ENCODE results near the gene RPS6KA3.

GRCh38 chrX:20211261-20211786 is 55.4 kb downstream of the RPS6KA3 start:
- no peak for TF ChIP-seq EZH2 (IDR thresholded peaks at IDR 0.05)
- TF ChIP-seq EZH2phosphoT487 (IDR thresholded peaks at IDR 0.05; ENCODE audit: borderline replicate concordance), result no peak
- TF ChIP-seq CTCF (IDR thresholded peaks at IDR 0.05 in 2 of 3, conservative IDR thresholded peaks at IDR 0.05 in 1 of 3; ENCODE audit: borderline replicate concordance in 1 of 3, insufficient read depth in 1 of 3, low read depth in 2 of 3, low read length in 2 of 3), result no peak
- TF ChIP-seq MAX (IDR thresholded peaks at IDR 0.05), result no peak
- no peak for TF ChIP-seq POLR2A (IDR thresholded peaks at IDR 0.05; ENCODE audit: borderline replicate concordance, extremely low read depth, insufficient read depth, insufficient read length)
- TF ChIP-seq ELF1 (IDR thresholded peaks at IDR 0.05; ENCODE audit: borderline replicate concordance, low read depth), result no peak
- TF ChIP-seq POLR2AphosphoS5 (IDR thresholded peaks at IDR 0.05; ENCODE audit: low read depth, low read length), result no peak
- TF ChIP-seq YY1 (IDR thresholded peaks at IDR 0.05; ENCODE audit: extremely low read depth, insufficient replicate concordance, low read depth, low read length), result no peak
- no peak for TF ChIP-seq REST (IDR thresholded peaks at IDR 0.05; ENCODE audit: low read depth)
- TF ChIP-seq ZFX (IDR thresholded peaks at IDR 0.05), result no peak
- no peak for TF ChIP-seq SRF (IDR thresholded peaks at IDR 0.05; ENCODE audit: low read depth)
- no peak for TF ChIP-seq CBX3 (IDR thresholded peaks at IDR 0.05; ENCODE audit: low read depth)
- TF ChIP-seq TCF7L2 (IDR thresholded peaks at IDR 0.05; ENCODE audit: borderline replicate concordance, extremely low read depth, insufficient read depth, insufficient read length), result no peak
- no peak for TF ChIP-seq CEBPB (IDR thresholded peaks at IDR 0.05; ENCODE audit: low read depth)

All from HCT116 (cell line).